Measurements from ENCODE around the gene OR52E5. TPM values are rescaled to one million over a fixed set of nuclear protein-coding genes. Genes with fewer than 3 reads are reported as not detected.

Gene OR52E5
- total RNA-seq (2014; rRNA removed; shearing (Covaris generic); ENCODE audit: low replicate concordance), result not detected in 2 replicates

DNA sequence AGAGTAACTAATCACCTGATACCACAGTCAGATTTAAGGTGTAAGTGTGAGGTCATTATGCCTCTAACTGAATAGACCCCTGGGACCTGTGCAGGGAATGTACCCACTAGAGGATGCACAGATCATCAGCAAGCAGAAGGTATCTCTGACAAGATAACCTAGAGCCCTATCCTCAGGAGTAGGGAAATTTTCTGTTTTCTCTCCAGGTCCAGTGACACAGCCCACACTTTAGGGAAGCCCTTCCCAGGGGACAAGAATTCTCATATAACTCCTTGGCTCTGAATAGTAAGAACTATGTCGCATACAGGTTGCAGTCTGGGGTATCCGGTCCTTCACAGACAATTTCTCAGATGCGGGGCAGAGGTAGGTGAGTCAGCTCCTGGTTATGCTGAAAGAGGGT lies at the start of gene OR52E5:
TSS of gene OR52E5 (plus strand) at position 301 of the 400 bp plus-strand sequence. CDS start 7,569 bp downstream, outside the sequence.
- no peaks in the 10 kb centered on the region for H3K9me3 ChIP-seq (ENCODE audit: low read length)
- H3K27ac ChIP-seq (ENCODE audit: low read length), result no peak within 1 kb of the TSS
- H3K4me1 ChIP-seq (ENCODE audit: low read length), result no peaks in the 10 kb centered on the region
- no peak for DNase-seq
- no peak within 1 kb of the TSS for H3K4me3 ChIP-seq (ENCODE audit: low read length)
- H3K9me2 ChIP-seq (replicated peaks; ENCODE audit: insufficient read depth, low read length), result no peaks in the 10 kb centered on the region
- H3K4me2 ChIP-seq (ENCODE audit: low read depth, low read length, poor library complexity, severe bottlenecking), result no peak within 1 kb of the TSS
- no peaks in the 10 kb centered on the region for H3K27me3 ChIP-seq (ENCODE audit: low read length)
- H2AFZ ChIP-seq (ENCODE audit: low read length), result no peak within 1 kb of the TSS
- H4K20me1 ChIP-seq (ENCODE audit: insufficient read depth, low read depth, low read length), result no peaks in the 10 kb centered on the region
- H3K36me3 ChIP-seq (ENCODE audit: insufficient read depth, low read length), result no peaks in the 10 kb centered on the region
- no peak within 1 kb of the TSS for H3K9ac ChIP-seq (ENCODE audit: low read length)
- no peaks in the 10 kb centered on the region for H3K79me2 ChIP-seq (ENCODE audit: low read length)

DNA sequence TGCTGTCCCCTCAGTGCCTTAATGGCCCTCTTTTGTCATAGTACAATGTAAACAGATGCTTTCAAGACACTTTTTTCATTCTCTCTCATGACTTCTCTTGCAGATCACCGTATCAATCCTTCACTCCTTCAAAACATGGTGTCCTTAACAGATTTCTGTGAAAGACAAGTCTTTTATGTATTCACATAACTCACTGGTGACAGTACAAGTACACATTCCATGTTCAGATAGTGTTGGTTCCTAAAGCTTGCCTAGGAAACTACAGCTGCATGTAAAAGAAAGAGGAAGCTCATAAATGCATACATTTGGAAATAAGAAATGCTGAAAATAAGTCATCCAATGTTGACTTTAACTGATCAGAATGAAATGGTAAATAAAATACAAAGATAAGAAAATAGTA lies 46.3 kb upstream of the OR52E5 start:
- Histone ChIP-seq H3K4me1 (ENCODE audit: low read length) (no peaks in the 10 kb centered on the region), H3K27ac (ENCODE audit: low read length) (no peak overlapping the region), H2AFZ (ENCODE audit: low read length) (no peak overlapping the region), H3K27me3 (ENCODE audit: low read length) (no peaks in the 10 kb centered on the region), H3K9ac (ENCODE audit: low read length) (no peak overlapping the region), H3K4me3 (ENCODE audit: low read length) (no peak overlapping the region), H3K9me3 (ENCODE audit: low read length) (no peaks in the 10 kb centered on the region), H3K79me2 (ENCODE audit: low read length) (no peaks in the 10 kb centered on the region), H3K9me2 (replicated peaks; ENCODE audit: insufficient read depth, low read length) (no peaks in the 10 kb centered on the region), H3K36me3 (ENCODE audit: insufficient read depth, low read length) (no peaks in the 10 kb centered on the region), H3K4me2 (ENCODE audit: low read depth, low read length, poor library complexity, severe bottlenecking) (no peak overlapping the region), H4K20me1 (ENCODE audit: insufficient read depth, low read depth, low read length) (no peaks in the 10 kb centered on the region)
- DNase-seq, result no peak

GRCh38 chr11:5847711-5848110 lies 45.3 kb upstream of the OR52E5 start:
- no peak for DNase-seq
- H4K20me1 ChIP-seq (ENCODE audit: insufficient read depth, low read depth, low read length), result no peaks in the 10 kb centered on the region
- no peaks in the 10 kb centered on the region for H3K9me3 ChIP-seq (ENCODE audit: low read length)
- no peaks in the 10 kb centered on the region for H3K9me2 ChIP-seq (replicated peaks; ENCODE audit: insufficient read depth, low read length)
- no peaks in the 10 kb centered on the region for H3K4me1 ChIP-seq (ENCODE audit: low read length)
- H3K27me3 ChIP-seq (ENCODE audit: low read length), result no peaks in the 10 kb centered on the region
- no peak overlapping the region for H2AFZ ChIP-seq (ENCODE audit: low read length)
- no peaks in the 10 kb centered on the region for H3K36me3 ChIP-seq (ENCODE audit: insufficient read depth, low read length)
- no peak overlapping the region for H3K27ac ChIP-seq (ENCODE audit: low read length)
- no peaks in the 10 kb centered on the region for H3K79me2 ChIP-seq (ENCODE audit: low read length)
- no peak overlapping the region for H3K9ac ChIP-seq (ENCODE audit: low read length)
- H3K4me3 ChIP-seq (ENCODE audit: low read length), result no peak overlapping the region
- no peak overlapping the region for H3K4me2 ChIP-seq (ENCODE audit: low read depth, low read length, poor library complexity, severe bottlenecking)

GRCh38 chr11:5851002-5851401 lies 42.0 kb upstream of the OR52E5 start:
- Histone ChIP-seq H3K4me3 (ENCODE audit: low read length) (no peak overlapping the region), H3K36me3 (ENCODE audit: insufficient read depth, low read length) (no peaks in the 10 kb centered on the region), H2AFZ (ENCODE audit: low read length) (no peak overlapping the region), H3K79me2 (ENCODE audit: low read length) (no peaks in the 10 kb centered on the region), H3K27ac (ENCODE audit: low read length) (no peak overlapping the region), H4K20me1 (ENCODE audit: insufficient read depth, low read depth, low read length) (no peaks in the 10 kb centered on the region), H3K9ac (ENCODE audit: low read length) (no peak overlapping the region), H3K27me3 (ENCODE audit: low read length) (no peaks in the 10 kb centered on the region), H3K9me3 (ENCODE audit: low read length) (no peaks in the 10 kb centered on the region), H3K4me2 (ENCODE audit: low read depth, low read length, poor library complexity, severe bottlenecking) (no peak overlapping the region), H3K9me2 (replicated peaks; ENCODE audit: insufficient read depth, low read length) (no peaks in the 10 kb centered on the region), H3K4me1 (ENCODE audit: low read length) (no peaks in the 10 kb centered on the region)
- DNase-seq, result no peak

DNA sequence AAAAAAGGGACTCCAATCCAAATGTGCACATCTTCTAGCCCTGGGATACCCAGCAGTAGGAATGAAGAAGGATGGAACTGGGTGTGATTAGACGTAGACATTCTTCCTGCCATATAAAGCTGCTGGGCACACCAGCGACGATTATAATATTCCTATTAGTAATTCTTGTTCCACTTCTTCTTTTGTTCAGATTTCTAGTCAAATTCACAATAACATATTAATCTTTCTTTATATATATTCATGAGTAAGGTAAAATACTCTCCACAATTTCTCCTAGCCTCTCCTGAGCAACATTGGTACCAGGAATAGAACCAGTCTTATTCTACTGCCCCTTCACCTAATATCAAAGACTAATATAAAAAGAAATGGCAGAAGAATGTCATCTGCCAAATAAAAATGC lies 35.4 kb upstream of the OR52E5 start, which contains the start of gene OR52E8:
TSS of gene OR52E8 (minus strand) at position 101 of the 400 bp plus-strand sequence. CDS start at position 101, 0 bp downstream.
- no peaks in the 10 kb centered on the region for H3K36me3 ChIP-seq (ENCODE audit: insufficient read depth, low read length)
- H3K27me3 ChIP-seq (ENCODE audit: low read length), result no peaks in the 10 kb centered on the region
- H3K9me3 ChIP-seq (ENCODE audit: low read length), result no peaks in the 10 kb centered on the region
- no peak within 1 kb of the TSS for H3K9ac ChIP-seq (ENCODE audit: low read length)
- H3K4me3 ChIP-seq (ENCODE audit: low read length), result no peak within 1 kb of the TSS
- H3K9me2 ChIP-seq (replicated peaks; ENCODE audit: insufficient read depth, low read length), result no peaks in the 10 kb centered on the region
- H3K27ac ChIP-seq (ENCODE audit: low read length), result no peak within 1 kb of the TSS
- DNase-seq, result no peak
- no peak within 1 kb of the TSS for H3K4me2 ChIP-seq (ENCODE audit: low read depth, low read length, poor library complexity, severe bottlenecking)
- H2AFZ ChIP-seq (ENCODE audit: low read length), result no peak within 1 kb of the TSS
- no peaks in the 10 kb centered on the region for H3K79me2 ChIP-seq (ENCODE audit: low read length)
- no peaks in the 10 kb centered on the region for H4K20me1 ChIP-seq (ENCODE audit: insufficient read depth, low read depth, low read length)
- no peaks in the 10 kb centered on the region for H3K4me1 ChIP-seq (ENCODE audit: low read length)

DNA sequence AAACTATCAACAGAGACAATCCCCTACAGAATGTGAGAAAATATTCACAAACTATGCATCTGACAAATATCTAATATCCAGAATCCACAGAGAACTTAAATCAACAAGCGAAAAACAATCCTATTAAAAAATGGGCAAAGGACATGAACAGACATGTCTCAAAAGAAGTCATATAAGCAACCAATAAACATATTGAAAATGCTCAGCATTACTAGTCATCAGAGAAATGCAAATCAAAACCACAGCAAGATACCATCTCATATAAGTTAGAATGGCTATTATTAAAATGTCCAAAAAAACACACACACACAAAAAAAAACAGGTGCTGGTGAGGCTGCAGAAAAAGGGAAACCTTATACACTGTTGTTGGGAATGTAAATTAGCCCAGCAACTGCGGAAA lies 27.2 kb upstream of the OR52E5 start:
- Histone ChIP-seq H3K27ac (ENCODE audit: low read length) (no peak overlapping the region), H4K20me1 (ENCODE audit: insufficient read depth, low read depth, low read length) (no peaks in the 10 kb centered on the region), H3K4me1 (ENCODE audit: low read length) (no peaks in the 10 kb centered on the region), H3K27me3 (ENCODE audit: low read length) (no peaks in the 10 kb centered on the region), H3K9ac (ENCODE audit: low read length) (no peak overlapping the region), H3K4me3 (ENCODE audit: low read length) (no peak overlapping the region), H3K9me2 (replicated peaks; ENCODE audit: insufficient read depth, low read length) (no peaks in the 10 kb centered on the region), H2AFZ (ENCODE audit: low read length) (no peak overlapping the region), H3K4me2 (ENCODE audit: low read depth, low read length, poor library complexity, severe bottlenecking) (no peak overlapping the region), H3K36me3 (ENCODE audit: insufficient read depth, low read length) (no peaks in the 10 kb centered on the region), H3K9me3 (ENCODE audit: low read length) (no peaks in the 10 kb centered on the region), H3K79me2 (ENCODE audit: low read length) (no peaks in the 10 kb centered on the region)
- DNase-seq, result no peak

GRCh38 chr11:5878564-5878963 lies 14.4 kb upstream of the OR52E5 start:
- Histone ChIP-seq H3K36me3 (ENCODE audit: insufficient read depth, low read length) (no peaks in the 10 kb centered on the region), H3K4me2 (ENCODE audit: low read depth, low read length, poor library complexity, severe bottlenecking) (no peak overlapping the region), H2AFZ (ENCODE audit: low read length) (no peak overlapping the region), H4K20me1 (ENCODE audit: insufficient read depth, low read depth, low read length) (no peaks in the 10 kb centered on the region), H3K79me2 (ENCODE audit: low read length) (no peaks in the 10 kb centered on the region), H3K4me3 (ENCODE audit: low read length) (no peak overlapping the region), H3K4me1 (ENCODE audit: low read length) (no peaks in the 10 kb centered on the region), H3K9me3 (ENCODE audit: low read length) (no peaks in the 10 kb centered on the region), H3K9ac (ENCODE audit: low read length) (no peak overlapping the region), H3K9me2 (replicated peaks; ENCODE audit: insufficient read depth, low read length) (no peaks in the 10 kb centered on the region), H3K27me3 (ENCODE audit: low read length) (no peaks in the 10 kb centered on the region), H3K27ac (ENCODE audit: low read length) (no peak overlapping the region)
- no peak for DNase-seq

- no peak within 1 kb of the TSS for H3K4me2 ChIP-seq (ENCODE audit: low read depth, low read length, poor library complexity, severe bottlenecking)
- no peaks in the 10 kb centered on the region for H3K27me3 ChIP-seq (ENCODE audit: low read length)
- H3K9me3 ChIP-seq (ENCODE audit: low read length), result no peaks in the 10 kb centered on the region
- no peaks in the 10 kb centered on the region for H3K4me1 ChIP-seq (ENCODE audit: low read length)
- H3K4me3 ChIP-seq (ENCODE audit: low read length), result no peak within 1 kb of the TSS
- no peak within 1 kb of the TSS for H3K27ac ChIP-seq (ENCODE audit: low read length)
- H2AFZ ChIP-seq (ENCODE audit: low read length), result no peak within 1 kb of the TSS
- no peaks in the 10 kb centered on the region for H4K20me1 ChIP-seq (ENCODE audit: insufficient read depth, low read depth, low read length)
- no peaks in the 10 kb centered on the region for H3K36me3 ChIP-seq (ENCODE audit: insufficient read depth, low read length)
- H3K9ac ChIP-seq (ENCODE audit: low read length), result no peak within 1 kb of the TSS
- no peaks in the 10 kb centered on the region for H3K9me2 ChIP-seq (replicated peaks; ENCODE audit: insufficient read depth, low read length)
- H3K79me2 ChIP-seq (ENCODE audit: low read length), result no peaks in the 10 kb centered on the region
- no peak for DNase-seq
Measured at GRCh38 chr11:5880329-5880728, 12.7 kb upstream of the OR52E5 start, which contains the start of gene OR52E4. Gene OR52E4, plus strand, starts transcription at chr11:5880629. Its CDS starts 3,664 bp downstream, at chr11:5884293.

GRCh38 chr11:5881756-5882155 lies 11.3 kb upstream of the OR52E5 start:
- Histone ChIP-seq H3K4me1 (ENCODE audit: low read length) (no peaks in the 10 kb centered on the region), H3K27me3 (ENCODE audit: low read length) (no peaks in the 10 kb centered on the region), H3K9ac (ENCODE audit: low read length) (no peak overlapping the region), H3K9me2 (replicated peaks; ENCODE audit: insufficient read depth, low read length) (no peaks in the 10 kb centered on the region), H2AFZ (ENCODE audit: low read length) (no peak overlapping the region), H3K36me3 (ENCODE audit: insufficient read depth, low read length) (no peaks in the 10 kb centered on the region), H4K20me1 (ENCODE audit: insufficient read depth, low read depth, low read length) (no peaks in the 10 kb centered on the region), H3K27ac (ENCODE audit: low read length) (no peak overlapping the region), H3K4me2 (ENCODE audit: low read depth, low read length, poor library complexity, severe bottlenecking) (no peak overlapping the region), H3K79me2 (ENCODE audit: low read length) (no peaks in the 10 kb centered on the region), H3K4me3 (ENCODE audit: low read length) (no peak overlapping the region), H3K9me3 (ENCODE audit: low read length) (no peaks in the 10 kb centered on the region)
- DNase-seq, result no peak
